ENCODE data around the gene DAPK1. TPM values are rescaled to one million over a fixed set of nuclear protein-coding genes. Genes with fewer than 3 reads are reported as not detected.

DAPK1 gene
- total and polyA plus RNA-seq, 10 of the 15 experiments (the other 5 are each of a cell fraction or from before 2014, with no cell fraction given) = 8.2 to 94.7 (median 51.6) TPM

- TF ChIP-seq JUNB (IDR thresholded peaks at IDR 0.05) (peak; percentile 43), NR2C2 (IDR thresholded peaks at IDR 0.05; ENCODE audit: borderline replicate concordance, control insufficient read depth, insufficient read length, low read depth) (no peak), TCF7 (IDR thresholded peaks at IDR 0.05; ENCODE audit: borderline replicate concordance) (no peak), ETV6 (conservative IDR thresholded peaks at IDR 0.05 in 1 of 2, IDR thresholded peaks at IDR 0.05 in 1 of 2; ENCODE audit: borderline replicate concordance in 1 of 2, low read depth in 1 of 2) (no peak)
Observed at GRCh38 chr9:87661241-87661640, 163.6 kb downstream of the DAPK1 start (continued).

DNA sequence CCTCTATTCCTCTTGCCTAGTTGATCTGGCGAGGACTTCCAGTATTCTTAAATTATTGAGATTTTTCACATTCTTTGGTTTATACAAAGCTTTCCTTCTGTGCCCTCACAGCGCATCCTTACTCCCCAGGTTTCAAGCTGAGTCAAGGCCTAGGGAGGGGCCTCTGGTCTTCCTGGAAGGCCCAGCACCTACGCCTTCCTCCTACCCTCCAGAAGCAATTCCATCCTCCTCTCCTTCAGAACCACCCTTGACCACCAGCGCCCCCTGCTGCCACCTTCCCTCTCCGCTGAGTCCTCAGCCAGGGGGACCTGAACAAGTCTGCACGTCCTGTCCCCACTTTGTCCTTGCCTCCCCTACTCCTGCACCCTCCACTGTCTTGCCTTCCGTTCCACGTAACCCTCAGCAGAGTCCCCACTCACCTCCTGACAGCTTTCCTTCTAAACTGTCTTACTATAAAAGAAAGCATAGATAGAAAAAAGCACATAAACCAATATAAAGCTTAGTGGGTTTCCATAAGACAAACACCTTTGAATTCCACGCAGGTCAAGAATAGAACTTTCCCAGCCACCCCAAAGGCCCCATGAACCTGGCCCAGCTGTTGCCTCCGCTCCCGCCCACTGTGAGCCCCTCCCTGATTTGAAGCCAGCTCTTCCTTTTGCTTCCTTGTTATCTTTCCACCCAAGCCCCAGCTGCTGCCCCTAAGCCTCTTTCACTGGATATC, 165.3 kb downstream of the DAPK1 start:
- Histone ChIP-seq H3K27ac (ENCODE audit: control insufficient read depth, insufficient read depth) (no peak overlapping the region), H3K79me2 (ENCODE audit: control insufficient read depth, insufficient read depth, low read length) (no peaks in the 10 kb centered on the region), H3K4me2 (ENCODE audit: control insufficient read depth, insufficient read depth) (no peak overlapping the region), H4K20me1 (ENCODE audit: control insufficient read depth, insufficient read depth) (no peaks in the 10 kb centered on the region), H3K4me1 (ENCODE audit: control insufficient read depth, insufficient read depth, low read length) (no peaks in the 10 kb centered on the region), H3K4me3 (no peak overlapping the region), H3K9me3 (replicated peaks; ENCODE audit: control insufficient read depth, insufficient read depth, low read length) (peaks cover 10% of the 10 kb centered on the region; the same call in 1 of the 3 replicates), H3K27me3 (replicated peaks in 1 of 2; ENCODE audit: control insufficient read depth in 2 of 2, insufficient read depth in 2 of 2, low read length in 1 of 2) (no peaks in the 10 kb centered on the region), H3K9ac (ENCODE audit: control insufficient read depth, insufficient read depth, low read length) (no peak overlapping the region), H2AFZ (ENCODE audit: control insufficient read depth, low read depth, low read length) (no peak overlapping the region), H3K36me3 (ENCODE audit: control insufficient read depth in 2 of 2, insufficient read depth in 2 of 2, low read length in 1 of 2) (peaks cover 6 to 13% of the 10 kb centered on the region in 2 experiments)
- ATAC-seq = peak; percentile 88
- ChIA-PET POLR2A (interaction anchor here (0.6 kb wide), 1 partner anchor 201 kb away, joined by 5 read pairs; no protein-coding TSS in a partner anchor), SMC1A (ENCODE audit: uncharacterized antibody, unreplicated experiment) (interaction anchor here (0.6 to 2.6 kb wide), 16 partner anchors 10 to 375 kb away, joined by 3 to 26 read pairs (median 4); partner anchors contain the start of gene DAPK1), RAD21 (ENCODE audit: unreplicated experiment) (interaction anchor here (0.6 to 3.0 kb wide), 12 partner anchors 14 to 327 kb away, joined by 3 to 14 read pairs (median 4); no protein-coding TSS in a partner anchor), CTCF (interaction anchor here (0.6 to 3.4 kb wide), 26 partner anchors 8 to 1247 kb away, joined by 3 to 59 read pairs (median 3); partner anchors contain the start of gene DAPK1)
- in situ Hi-C loops (cut with MboI) = loop anchor here (5.0 kb wide), 1 partner anchor 321 kb away; no protein-coding TSS in a partner anchor
- intact Hi-C loops (cut with micrococcal nuclease; ENCODE audit: unreplicated experiment) = loop anchor here (1.0 to 5.0 kb wide), 2 partner anchors 161 to 326 kb away; no protein-coding TSS in a partner anchor
- peak; percentile 91 for FAIRE-seq
- WGBS (ENCODE audit: insufficient coverage, insufficient replicate concordance, low lambda C conversion rate, missing lambda C conversion rate) = 25% methylated on average over 11 of the region's 11 CpGs
- TSS peak; percentile 35 for BruUV-seq (replicated peaks)
- DNase-seq (ENCODE audit: low read depth, low spot score) = no peak
- TF ChIP-seq CTCF (IDR thresholded peaks at IDR 0.05 in 2 of 3, conservative IDR thresholded peaks at IDR 0.05 in 1 of 3; ENCODE audit: control insufficient read depth in 2 of 3, extremely low read depth in 1 of 3, insufficient read depth in 1 of 3, low read depth in 3 of 3, low read length in 3 of 3) = peak; percentile 78 to 85 (median 81)
- TF ChIP-seq SMC3 (IDR thresholded peaks at IDR 0.05; ENCODE audit: borderline replicate concordance, low read length) = peak; percentile 85
- TF ChIP-seq RAD21 (IDR thresholded peaks at IDR 0.05; ENCODE audit: insufficient read depth, low read depth, low read length) = peak; percentile 87
- no peak for TF ChIP-seq POU2F2 (IDR thresholded peaks at IDR 0.05; ENCODE audit: borderline replicate concordance, low read depth, low read length)
- no peak for TF ChIP-seq BACH1 (IDR thresholded peaks at IDR 0.05; ENCODE audit: borderline replicate concordance)
- no peak for TF ChIP-seq HDAC2 (IDR thresholded peaks at IDR 0.05)
- TF ChIP-seq HDGF (IDR thresholded peaks at IDR 0.05) = 0 out of 2 replicates have a peak, but pooled peaks have one; percentile 36
- TF ChIP-seq CHD2 (IDR thresholded peaks at IDR 0.05; ENCODE audit: borderline replicate concordance, low read depth, low read length) = no peak
- TF ChIP-seq ESRRA (IDR thresholded peaks at IDR 0.05; ENCODE audit: low read length) = no peak
- no peak for TF ChIP-seq GABPA (IDR thresholded peaks at IDR 0.05; ENCODE audit: low read depth)
- TF ChIP-seq PAX5 (IDR thresholded peaks at IDR 0.05; ENCODE audit: borderline replicate concordance, low read depth, low read length) = no peak
- TF ChIP-seq SMARCA5 (IDR thresholded peaks at IDR 0.05) = 0 out of 2 replicates have a peak, but pooled peaks have one; percentile 51
- no peak for TF ChIP-seq ZBED1 (IDR thresholded peaks at IDR 0.05; ENCODE audit: borderline replicate concordance)
- no peak for TF ChIP-seq TBL1XR1 (IDR thresholded peaks at IDR 0.05; ENCODE audit: low read depth, low read length)
- TF ChIP-seq ETV6 (conservative IDR thresholded peaks at IDR 0.05 in 1 of 2, IDR thresholded peaks at IDR 0.05 in 1 of 2; ENCODE audit: borderline replicate concordance in 1 of 2, low read depth in 1 of 2) = no peak
- no peak for TF ChIP-seq CBFB (IDR thresholded peaks at IDR 0.05; ENCODE audit: low read depth)
- TF ChIP-seq EED (IDR thresholded peaks at IDR 0.05; ENCODE audit: low read depth) = peak; percentile 80
- TF ChIP-seq ZNF384 (IDR thresholded peaks at IDR 0.05; ENCODE audit: borderline replicate concordance, low read depth, low read length) = no peak
- no peak for TF ChIP-seq PML (IDR thresholded peaks at IDR 0.05; ENCODE audit: low read length)
- no peak for TF ChIP-seq YBX1 (IDR thresholded peaks at IDR 0.05)
